Suppressor macrophage (primary cell): ENCODE data around the gene PSMG3.

Source experiments
- DNase-seq, 4 experiments: peaks; one replicate each; pipeline ENCODE4 v3.0.0-alpha.2; 2020 to 2022

Gene PSMG3

DNA sequence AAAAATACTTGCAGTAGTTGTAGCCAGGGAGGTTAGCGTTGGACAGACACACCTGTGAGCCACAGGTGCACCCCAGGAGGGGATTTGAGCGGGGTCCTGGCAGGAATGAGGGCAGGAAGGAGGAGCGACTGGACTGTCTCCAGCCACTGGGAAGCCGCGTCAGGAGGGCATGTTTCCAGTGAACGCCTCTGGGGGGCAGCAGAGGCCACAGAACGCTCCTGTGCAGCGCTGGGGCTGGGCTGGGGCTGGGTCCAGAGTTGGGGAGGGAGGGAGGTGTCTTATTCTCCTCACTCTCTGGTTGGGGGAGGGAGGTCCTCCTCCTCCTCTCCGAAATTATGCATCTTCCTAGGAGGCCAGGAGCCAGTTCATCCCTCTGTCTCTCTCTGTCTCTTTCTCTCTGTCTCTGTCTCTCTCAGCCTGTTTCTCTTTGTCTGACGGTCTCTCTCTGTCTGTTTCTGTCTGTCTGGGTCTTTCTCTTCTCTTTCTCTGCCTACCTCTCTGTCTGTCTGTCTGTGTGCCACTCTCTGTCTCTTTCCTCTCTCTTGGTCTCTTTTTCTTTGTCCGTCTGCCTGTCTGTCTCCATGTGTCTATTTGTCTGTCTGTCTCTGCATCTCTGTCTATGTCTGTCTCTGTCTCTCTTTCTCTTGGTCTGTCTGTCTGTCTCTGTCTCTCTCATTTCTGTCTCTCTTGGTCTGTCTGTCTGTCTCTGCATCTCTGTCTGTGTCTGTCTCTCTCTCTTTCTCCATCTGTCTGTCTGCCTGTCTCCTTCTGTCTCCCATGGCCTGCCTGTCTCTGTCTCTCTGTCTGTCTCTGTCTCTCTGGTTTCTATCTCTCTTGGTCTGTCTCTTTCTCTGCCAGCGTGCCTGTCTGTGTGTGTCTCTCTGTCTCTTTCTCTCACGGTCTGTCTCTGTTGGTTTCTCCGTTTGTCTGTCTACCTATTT is 9.9 kb upstream of the PSMG3 start:
- DNase-seq: peak; percentile 64 to 83 (median 78)

- DNase-seq: no peak
Observed at GRCh38 chr7:1578513-1578912, 8.7 kb upstream of the PSMG3 start.

DNA sequence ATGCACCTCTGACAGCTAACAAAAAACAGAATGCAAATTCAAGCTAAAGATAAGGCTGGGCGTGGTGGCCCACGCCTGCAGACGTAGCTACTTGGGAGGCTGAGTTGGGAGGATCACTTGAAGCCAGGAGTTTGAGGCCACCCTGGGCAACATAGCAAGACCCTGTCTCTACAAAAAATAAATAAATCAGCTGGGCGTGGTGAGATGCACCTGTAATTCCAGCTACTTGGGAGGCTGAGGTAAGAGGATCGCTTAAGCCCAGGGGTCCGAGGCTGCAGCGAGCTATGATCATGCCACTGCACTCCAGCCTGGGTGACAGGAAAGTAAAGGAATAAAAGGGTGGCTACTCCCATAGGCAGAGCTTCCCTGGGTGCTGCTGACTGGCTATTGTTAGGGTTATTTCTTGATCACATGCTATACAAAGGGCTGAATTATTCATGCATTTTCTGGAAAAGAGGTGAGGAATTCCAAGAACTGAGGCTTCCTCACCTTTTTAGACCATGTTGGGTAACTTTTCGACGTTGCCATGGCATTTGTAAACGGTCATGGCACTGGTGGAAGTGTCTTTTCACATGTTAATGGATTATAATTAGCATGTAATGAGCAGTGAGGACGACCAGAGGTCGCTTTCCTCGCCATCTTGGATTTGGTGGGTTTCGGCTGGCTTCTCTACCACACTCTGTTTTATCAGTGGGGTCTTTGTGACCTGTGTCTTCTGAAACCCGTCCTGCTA is 6.9 kb upstream of the PSMG3 start:
- no peak for DNase-seq

GRCh38 chr7:1575809-1576208 is 6.0 kb upstream of the PSMG3 start:
- no peak for DNase-seq

DNA sequence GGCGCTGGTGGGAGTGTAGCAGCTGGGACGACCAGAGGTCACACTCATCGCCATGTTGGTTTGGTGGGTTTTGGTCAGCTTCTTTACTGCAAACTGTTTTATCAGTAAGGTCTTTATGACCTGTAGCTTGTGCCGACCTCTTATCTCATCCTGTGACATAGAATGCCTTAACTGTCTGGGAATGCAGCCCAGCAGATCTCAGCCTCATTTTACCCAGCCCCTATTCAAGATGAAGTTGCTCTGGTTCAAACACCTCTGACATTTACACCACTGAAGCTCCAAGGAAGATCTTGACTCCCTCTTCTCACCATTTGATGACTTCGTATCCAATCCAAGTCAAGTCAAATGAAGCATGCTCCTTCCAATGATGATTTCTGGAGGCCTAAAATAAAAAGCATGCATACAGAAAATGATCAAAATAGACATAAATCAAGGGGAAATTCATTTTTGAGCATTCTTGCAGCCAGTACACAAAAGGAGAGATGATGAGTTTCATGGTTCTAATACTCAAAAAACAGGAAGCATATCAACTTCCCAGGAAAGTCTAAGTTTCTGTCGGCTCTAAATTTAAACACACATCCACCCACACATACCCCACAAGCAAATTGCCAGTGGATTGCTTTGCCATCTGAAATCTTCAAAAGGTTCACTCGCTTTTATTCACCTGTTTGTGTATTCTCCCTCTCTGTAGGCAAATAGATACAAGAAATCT is 2.4 kb upstream of the PSMG3 start:
- DNase-seq: peak; percentile 9 to 63 (median 43)

- DNase-seq: no peak
Observed at GRCh38 chr7:1569440-1569832, 396 bp downstream of the PSMG3 start.

DNA sequence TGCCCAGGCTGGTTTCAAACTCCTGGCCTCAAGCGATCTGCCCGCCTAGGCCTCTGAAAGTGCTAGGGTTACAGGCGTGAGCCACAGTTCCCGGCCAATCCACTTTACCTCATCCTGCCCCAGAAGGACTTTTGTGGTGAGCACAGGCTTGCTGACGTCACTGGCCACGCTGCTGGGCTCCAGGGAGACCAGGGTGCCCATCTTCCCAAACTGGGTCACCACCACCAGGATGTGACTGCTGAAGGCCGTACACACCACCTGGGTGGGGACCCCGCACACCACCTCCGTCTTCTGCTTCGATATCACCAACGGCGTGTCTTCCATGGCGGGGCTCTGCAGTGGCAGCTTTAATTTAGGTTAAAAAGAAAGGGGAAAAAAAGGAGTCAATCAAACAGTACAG is 816 bp downstream of the PSMG3 start:
- peak in 3 of 4 experiments; percentile 16 to 42 (median 40) for DNase-seq

DNA sequence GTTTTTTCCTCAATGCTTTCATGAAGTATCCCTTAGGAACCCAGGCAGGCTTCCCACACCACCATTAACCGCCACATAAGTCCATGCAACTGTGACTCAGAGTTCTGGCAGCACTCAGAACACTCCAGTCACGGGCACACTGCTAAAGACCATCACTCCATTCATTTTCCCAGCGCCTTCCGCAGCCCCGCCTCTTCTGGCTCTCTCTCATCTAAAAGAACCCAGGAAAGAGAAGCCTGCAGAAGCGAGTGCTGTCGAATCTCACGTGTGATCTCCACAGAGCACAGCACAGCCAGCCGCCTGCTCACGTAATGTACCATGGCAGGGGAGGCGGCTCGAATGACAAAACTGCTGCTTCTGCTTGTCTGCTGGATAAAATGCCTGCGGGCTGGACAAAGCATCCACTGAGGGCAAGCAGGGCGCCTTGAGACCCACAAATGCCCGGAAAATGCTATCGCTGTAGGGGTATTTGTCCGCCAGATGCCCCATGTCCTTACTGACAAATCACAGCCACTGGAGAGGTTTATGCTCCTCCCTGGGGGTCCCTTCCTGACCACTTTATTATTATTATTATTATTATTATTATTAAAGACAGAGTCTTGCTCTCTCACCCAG is 1.8 kb downstream of the PSMG3 start:
- DNase-seq: no peak

- no peak for DNase-seq
Observed at GRCh38 chr7:1567049-1567771, 2.6 kb downstream of the PSMG3 start.

GRCh38 chr7:1566687-1567048 is 3.2 kb downstream of the PSMG3 start:
- no peak for DNase-seq

- peak in 1 of 4 experiments; percentile 13 for DNase-seq
Observed at GRCh38 chr7:1564603-1565022, 5.2 kb downstream of the PSMG3 start.

GRCh38 chr7:1563981-1564602 is 5.7 kb downstream of the PSMG3 start:
- DNase-seq: peak in 3 of 4 experiments; percentile 15 to 48 (median 18)

- no peak for DNase-seq
Observed at GRCh38 chr7:1562597-1563051, 7.2 kb downstream of the PSMG3 start.

GRCh38 chr7:1562116-1562515 is 7.7 kb downstream of the PSMG3 start:
- no peak for DNase-seq

GRCh38 chr7:1561036-1561940 is 8.5 kb downstream of the PSMG3 start:
- no peak for DNase-seq

- DNase-seq: no peak
Observed at GRCh38 chr7:1560620-1561031, 9.2 kb downstream of the PSMG3 start.

DNA sequence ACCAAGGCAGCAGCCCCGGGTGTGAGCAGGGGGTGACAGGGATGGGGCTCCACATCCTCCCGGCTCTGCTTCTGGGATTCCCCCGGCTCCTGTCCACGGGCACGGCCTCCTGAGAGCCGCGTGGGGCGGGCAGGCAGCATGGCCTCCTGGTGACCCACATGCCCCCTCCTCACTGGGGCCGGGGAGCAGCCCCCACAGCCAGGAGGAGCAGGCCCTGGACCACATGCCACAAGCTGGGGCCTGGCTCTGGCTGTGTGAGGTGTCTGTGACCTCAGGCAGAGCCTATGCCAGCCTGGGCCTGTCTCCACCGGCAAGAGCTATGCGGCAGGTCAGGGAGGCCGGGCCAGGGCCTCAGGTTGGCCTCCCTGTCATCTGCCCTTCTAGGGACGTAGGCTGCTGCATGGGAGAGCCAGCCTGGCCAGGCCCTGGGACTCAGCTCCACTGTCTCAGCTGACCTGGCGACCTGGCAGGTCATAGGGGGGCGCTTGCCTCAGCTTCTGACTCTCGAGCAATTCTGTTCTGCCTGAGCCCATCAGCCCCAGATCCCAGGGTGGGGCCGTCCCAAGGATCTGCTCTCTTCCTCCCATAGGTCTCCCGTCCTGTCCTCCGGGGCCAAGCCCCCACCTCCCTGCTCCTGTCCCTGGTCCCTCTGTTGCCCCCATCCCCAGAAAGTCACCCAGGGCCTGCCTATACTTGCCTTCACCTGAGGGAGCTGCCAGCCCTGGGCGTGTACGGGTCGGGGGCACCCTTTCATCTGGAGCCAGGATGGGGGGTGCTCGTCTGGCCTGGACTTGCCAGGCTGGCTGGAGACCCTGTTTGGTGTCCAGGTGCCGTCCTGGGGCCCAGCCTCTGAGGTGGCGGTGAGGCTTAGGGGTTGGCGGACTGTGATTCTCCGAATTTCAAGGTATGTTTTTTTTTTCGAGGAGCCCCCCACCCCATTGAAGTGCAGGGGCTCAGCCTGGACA is 9.9 kb downstream of the PSMG3 start:
- DNase-seq: no peak

- peak in 1 of 4 experiments; percentile 1 for DNase-seq
Observed at GRCh38 chr7:1558841-1559625, 10.8 kb downstream of the PSMG3 start.
